Activated gamma-delta T cell treated with anti-CD3 and anti-CD28 coated beads, Interleukin-2, amount 50 U/mL, for 16 hours (primary cell): ENCODE data around the gene MED4.

Experiments
- DNase-seq: peaks from one replicate; pipeline ENCODE4 v3.0.0-alpha.2; 2020; ENCODE audit warnings: low read depth

The MED4 gene

GRCh38 chr13:48094781-48095502 lies at the start of gene MED4:
Gene MED4, minus strand, starts transcription at chr13:48095104. Its CDS starts 26 bp downstream, at chr13:48095078.
- DNase-seq: peak; percentile 98

- no peak for DNase-seq
Observed at GRCh38 chr13:48144413-48145035, 49.6 kb upstream of the MED4 start.

- no peak for DNase-seq
Observed at GRCh38 chr13:48142436-48142835, 47.5 kb upstream of the MED4 start.

- no peak for DNase-seq
Observed at GRCh38 chr13:48138270-48138669, 43.4 kb upstream of the MED4 start.

- no peak for DNase-seq
Observed at GRCh38 chr13:48132961-48133360, 38.1 kb upstream of the MED4 start.

- no peak for DNase-seq
Observed at GRCh38 chr13:48131533-48131932, 36.6 kb upstream of the MED4 start.

GRCh38 chr13:48126944-48127830 lies 32.3 kb upstream of the MED4 start:
- peak; percentile 13 for DNase-seq

- DNase-seq: no peak
Observed at GRCh38 chr13:48125794-48126228, 30.9 kb upstream of the MED4 start.

GRCh38 chr13:48123812-48124211 lies 28.9 kb upstream of the MED4 start:
- no peak for DNase-seq

- DNase-seq: no peak
Observed at GRCh38 chr13:48121733-48122132, 26.8 kb upstream of the MED4 start.

- DNase-seq: no peak
Observed at GRCh38 chr13:48120241-48120640, 25.3 kb upstream of the MED4 start.

- no peak for DNase-seq
Observed at GRCh38 chr13:48118030-48118429, 23.1 kb upstream of the MED4 start.

GRCh38 chr13:48116808-48117207 lies 21.9 kb upstream of the MED4 start:
- DNase-seq: no peak

GRCh38 chr13:48113756-48114130 lies 18.8 kb upstream of the MED4 start:
- no peak for DNase-seq

- no peak for DNase-seq
Observed at GRCh38 chr13:48112896-48113755, 18.2 kb upstream of the MED4 start.

GRCh38 chr13:48110931-48111721 lies 16.2 kb upstream of the MED4 start:
- DNase-seq: no peak

GRCh38 chr13:48110132-48110868 lies 15.4 kb upstream of the MED4 start:
- no peak for DNase-seq

- DNase-seq: no peak
Observed at GRCh38 chr13:48108106-48108505, 13.2 kb upstream of the MED4 start.

- no peak for DNase-seq
Observed at GRCh38 chr13:48097793-48098192, 2.9 kb upstream of the MED4 start.

- DNase-seq: no peak
Observed at GRCh38 chr13:48096670-48097069, 1.8 kb upstream of the MED4 start.
